HL-60/S4 treated with retinoic acid at 250 ng/mL for 4 days and 3 days (cell line): ENCODE results near the gene AOAH.

Experiments
- in situ Hi-C: fragments of 300-500 bp; cut with MboI; formaldehyde crosslinking; loops from 2 replicates; pipeline ENCODE4 v1.7.0; 2022; ENCODE audit warnings: low sequenced_read_pairs

AOAH gene

DNA sequence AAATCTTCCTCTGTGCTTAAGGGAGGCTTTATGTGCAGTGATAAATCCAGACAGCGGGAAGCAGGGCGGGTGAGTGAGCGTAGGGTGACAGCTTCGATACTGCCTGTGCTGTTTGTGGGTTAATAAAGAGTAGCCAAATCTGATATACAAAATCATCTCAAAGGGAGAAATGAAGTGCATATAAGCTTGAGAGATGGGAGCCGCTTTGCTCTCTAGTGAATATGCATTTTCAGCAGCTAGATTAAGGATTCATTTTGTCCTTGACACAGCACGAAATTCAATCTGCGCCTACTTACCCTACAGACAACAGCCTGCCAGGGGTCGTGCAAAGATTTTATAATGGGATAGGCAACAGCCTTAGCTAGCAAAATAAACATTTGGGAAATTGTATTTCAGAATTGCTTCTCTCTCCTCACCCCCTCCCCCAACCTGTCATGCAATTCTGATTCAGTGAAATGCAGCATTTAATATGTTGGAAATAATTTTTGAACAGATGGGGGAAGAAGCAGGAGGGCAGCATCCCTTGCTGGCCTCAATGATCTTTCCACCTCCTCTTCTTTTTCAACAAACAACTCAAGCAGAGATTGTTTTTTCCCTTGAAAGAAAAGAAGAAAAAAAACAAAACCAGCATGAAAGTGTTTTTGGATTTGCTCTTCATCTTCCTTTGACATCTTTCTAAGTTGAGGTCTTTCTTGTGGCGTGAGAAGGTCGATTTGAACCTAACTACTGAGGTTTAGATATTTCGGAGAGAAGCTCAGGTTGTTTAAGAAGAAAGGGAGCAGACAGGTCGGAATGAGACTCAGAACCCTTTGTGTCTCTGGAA, 117.9 kb downstream of the AOAH start:
- in situ Hi-C loops, result no loop called here

GRCh38 chr7:36605261-36606051, 118.8 kb downstream of the AOAH start:
- in situ Hi-C loops, result no loop called here

DNA sequence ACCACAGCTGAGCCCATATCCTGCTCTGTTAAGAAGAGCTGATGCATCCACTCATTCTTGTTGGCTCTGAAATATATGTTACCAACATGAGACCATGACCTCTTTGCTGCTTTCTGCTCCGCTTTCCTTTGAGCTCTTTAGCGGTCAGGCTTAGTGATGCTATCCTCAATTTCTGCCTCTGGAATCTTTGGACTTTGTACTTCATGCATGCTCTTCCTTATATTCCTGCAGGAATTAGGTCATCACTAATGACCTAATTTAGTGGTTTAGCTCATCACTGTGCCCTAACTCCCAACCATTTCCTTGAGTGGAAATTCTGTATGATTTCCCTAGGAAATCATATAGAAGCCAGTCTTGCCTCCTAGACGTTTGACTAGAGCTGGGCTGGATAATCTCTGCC, 119.5 kb downstream of the AOAH start:
- in situ Hi-C loops, result no loop called here

- in situ Hi-C loops, result no loop called here
Observed at GRCh38 chr7:36602934-36603887, 121.1 kb downstream of the AOAH start.

GRCh38 chr7:36602511-36602910, 121.8 kb downstream of the AOAH start:
- in situ Hi-C loops, result no loop called here

- in situ Hi-C loops, result no loop called here
Observed at GRCh38 chr7:36601601-36602000, 122.7 kb downstream of the AOAH start.

- in situ Hi-C loops, result no loop called here
Observed at GRCh38 chr7:36600869-36601530, 123.3 kb downstream of the AOAH start.

DNA sequence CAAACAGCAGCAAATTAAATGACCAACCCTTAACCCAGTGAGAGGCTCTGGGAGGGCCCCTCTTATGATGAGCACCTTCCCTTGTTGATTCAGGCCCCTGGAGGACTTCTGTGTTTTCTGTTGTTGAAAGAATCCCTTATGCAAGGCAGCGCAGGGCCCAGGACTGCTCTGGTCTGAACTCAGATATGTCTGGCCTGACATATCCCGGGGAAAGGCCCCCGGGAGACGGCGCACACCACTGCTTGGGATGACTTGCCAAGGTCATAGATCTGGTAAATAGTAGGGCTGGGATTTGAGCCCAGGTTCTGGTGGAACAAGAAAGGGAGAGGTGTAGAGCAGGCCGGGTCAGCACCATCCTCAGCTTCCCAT, 124.0 kb downstream of the AOAH start:
- in situ Hi-C loops, result no loop called here

DNA sequence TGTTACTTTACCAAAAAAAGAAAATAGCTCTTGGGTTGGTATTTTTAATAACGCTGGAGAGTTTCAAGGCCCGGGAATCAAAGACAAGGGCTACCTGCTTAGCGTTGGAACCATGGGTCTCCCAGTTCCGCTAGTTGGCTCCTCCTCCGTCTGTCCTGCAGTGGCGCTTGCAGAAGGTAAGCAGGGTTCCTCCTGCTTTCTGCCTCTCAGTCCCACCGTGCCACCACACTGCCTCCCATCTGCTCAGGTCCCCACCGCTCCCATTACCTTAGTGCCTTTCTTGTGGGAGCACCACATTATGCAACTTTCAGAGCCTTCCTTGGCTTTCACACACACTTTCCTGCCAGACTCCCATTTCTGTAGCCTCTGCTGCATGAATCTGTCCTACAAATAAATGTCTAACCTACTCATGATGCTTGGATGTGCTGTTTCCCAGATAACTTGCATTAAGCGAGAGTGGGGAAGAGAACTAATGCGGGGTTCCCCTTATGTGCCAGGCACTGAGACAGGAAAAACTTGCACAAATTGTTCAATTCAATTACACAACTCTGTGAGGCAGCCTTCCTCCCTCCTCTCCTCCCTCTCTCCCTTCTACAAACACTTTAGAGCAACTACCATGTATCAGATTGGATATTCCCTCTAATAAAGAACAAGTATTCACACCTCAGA, 124.5 kb downstream of the AOAH start:
- in situ Hi-C loops, result no loop called here

DNA sequence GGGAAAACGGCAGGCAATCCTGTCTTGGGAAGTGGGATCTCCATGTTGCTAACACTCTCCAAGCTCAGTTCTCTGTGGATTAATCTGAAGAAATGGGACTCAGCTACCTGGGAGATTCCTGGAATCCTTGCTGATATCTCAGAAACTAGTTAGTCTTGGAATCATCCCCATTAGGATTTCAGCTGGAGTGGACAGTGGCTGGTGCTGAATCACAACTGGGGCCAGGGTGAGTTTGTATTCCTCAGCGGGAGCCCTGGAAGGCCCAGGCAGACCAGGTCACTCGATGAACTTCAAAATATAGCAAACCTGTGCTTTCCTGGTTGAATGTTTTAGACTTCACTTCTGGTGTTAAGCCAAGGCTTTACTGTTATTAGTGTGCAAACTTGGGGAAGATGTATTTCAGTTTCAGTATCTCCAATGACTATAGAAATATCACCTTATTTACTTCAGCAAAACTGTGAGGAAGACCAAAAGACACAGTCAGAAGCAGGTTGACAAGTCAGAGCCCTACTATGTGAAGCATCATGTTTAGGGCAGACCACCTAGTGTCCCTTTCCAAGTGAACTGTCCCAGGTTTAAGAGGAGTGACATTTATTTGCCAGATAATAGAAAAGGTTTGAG, 126.1 kb downstream of the AOAH start:
- in situ Hi-C loops, result no loop called here

DNA sequence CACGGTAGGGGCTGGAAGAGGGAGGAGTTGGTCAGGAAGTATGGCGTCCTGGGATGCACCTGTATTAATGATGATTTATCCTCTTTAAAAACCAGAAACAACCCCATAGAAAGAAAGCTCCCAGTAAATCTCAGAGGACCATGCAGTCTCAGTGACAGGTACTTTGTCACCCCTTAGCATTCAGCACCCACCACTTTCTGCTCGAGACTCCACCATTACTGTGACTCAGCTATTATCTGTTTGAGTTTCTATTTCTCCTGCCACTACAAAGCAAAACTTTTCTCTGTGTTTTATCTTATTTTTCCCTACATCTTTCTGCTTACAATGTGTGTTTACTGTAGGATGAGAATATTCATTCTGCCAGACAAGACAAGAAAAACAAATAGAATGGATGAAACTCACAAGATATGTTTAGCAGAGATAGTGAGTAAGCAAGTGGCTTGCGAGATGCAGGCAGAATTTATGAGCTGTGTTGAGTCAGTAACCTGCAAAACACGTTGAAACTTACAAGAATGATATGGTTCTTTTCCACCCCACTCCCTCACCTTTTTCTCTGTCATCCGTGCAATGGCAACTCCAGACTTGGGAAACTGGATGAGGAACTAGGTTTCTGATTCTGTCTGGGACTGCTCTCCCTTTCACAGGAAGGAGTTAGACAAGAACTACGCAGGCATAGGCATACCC, 127.1 kb downstream of the AOAH start:
- in situ Hi-C loops, result no loop called here

- in situ Hi-C loops, result no loop called here
Observed at GRCh38 chr7:36594445-36594844, 129.8 kb downstream of the AOAH start.

- in situ Hi-C loops, result no loop called here
Observed at GRCh38 chr7:36591636-36592035, 132.7 kb downstream of the AOAH start.

DNA sequence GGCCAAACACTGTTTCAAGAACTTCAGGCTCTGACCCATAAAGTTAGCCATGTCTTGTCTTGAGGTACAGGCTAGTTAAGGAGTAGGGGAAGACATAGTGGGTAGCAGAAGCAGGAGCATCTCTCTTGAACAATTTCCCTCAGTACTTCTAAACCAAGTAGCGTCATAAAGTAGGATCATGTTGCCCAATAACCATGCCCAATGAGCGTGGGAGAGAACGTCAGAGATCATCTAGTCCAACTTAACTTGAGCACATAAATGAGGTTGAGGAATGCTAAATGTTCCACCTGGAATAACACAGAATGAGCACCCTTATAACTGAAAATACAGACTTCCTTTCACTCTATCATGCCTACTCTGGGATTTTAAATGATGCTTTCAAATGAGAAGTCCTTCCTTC, 134.9 kb downstream of the AOAH start:
- in situ Hi-C loops, result no loop called here

DNA sequence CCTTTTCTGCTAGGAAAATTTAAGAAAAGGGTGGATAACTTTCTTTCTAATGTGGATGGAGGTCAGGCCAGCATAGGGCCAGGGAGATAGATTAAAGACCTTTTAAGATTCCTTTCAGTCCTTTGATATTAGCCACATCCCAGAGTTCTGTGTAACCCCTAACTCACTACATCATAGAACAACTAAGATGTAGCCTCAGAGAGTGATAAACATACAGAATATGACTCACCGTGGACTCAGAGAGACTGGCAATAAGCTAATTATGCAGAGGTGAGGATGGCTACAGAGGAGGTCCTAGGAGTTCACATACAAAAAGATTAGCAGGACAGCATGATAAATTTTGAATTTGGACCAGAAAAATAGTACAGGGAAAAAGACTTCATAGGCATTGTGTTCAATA, 141.0 kb downstream of the AOAH start:
- in situ Hi-C loops, result no loop called here

- in situ Hi-C loops, result no loop called here
Observed at GRCh38 chr7:36575832-36576231, 148.5 kb downstream of the AOAH start.

- in situ Hi-C loops, result no loop called here
Observed at GRCh38 chr7:36573066-36573465, 151.2 kb downstream of the AOAH start.

GRCh38 chr7:36571190-36571560, 153.1 kb downstream of the AOAH start:
- in situ Hi-C loops, result no loop called here

DNA sequence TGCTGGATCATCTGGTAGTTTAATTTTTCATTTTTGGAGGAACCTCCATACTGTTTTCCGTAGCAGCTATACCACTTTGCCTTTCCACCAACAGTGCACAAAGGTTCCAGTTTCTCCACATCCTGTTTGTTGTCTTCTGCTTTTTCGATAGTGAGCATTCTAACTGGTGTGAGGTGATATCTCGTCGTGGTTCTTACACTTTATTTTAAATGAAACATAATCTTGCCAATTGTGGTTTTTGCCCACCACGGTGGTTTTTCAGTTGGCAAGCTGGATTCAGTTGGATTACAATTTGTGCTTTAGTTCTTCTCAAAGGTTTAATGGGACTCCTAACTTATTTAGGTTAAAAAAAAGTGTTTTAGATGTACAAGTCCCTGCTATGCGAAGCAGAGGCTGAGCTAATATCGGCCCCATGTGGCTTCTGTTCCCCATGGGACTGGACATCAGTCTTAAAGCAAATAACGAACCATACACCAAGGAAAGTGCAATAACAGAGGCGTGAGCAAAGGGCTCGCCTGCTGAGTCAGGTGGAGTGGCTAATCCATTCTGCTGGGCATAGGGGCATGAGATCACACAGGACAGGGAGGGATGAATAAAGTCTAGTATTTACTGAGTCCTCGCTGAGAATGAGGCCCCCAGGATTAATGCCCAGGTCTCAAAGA, 153.6 kb downstream of the AOAH start:
- in situ Hi-C loops, result no loop called here
